Thyroid gland (tissue), 4 donors: ENCODE results near the gene C4orf51.

Source experiments
- POLR2A ChIP-seq, 2 donors: fragments of 450-650 bp; IDR thresholded peaks; one replicate each; pipeline ENCODE4 v1.6.1; 2017; ENCODE audit warnings: antibody characterized with exemption in 2 of 2, mild to moderate bottlenecking in 2 of 2, moderate library complexity in 1 of 2
- TF ChIP-seq, protein P1 (sequence below), 6 experiments: fragments of 200-600 bp in 3 of 6; fragments of 450-650 bp in 3 of 6; sonication (generic) in 3 of 6; IDR thresholded peaks; one replicate each; pipeline ENCODE4 v1.5.1; 2016 to 2019; ENCODE audit warnings: antibody characterized with exemption in 6 of 6, mild to moderate bottlenecking in 2 of 6, inconsistent platforms in 1 of 6, moderate library complexity in 1 of 6

DNA sequence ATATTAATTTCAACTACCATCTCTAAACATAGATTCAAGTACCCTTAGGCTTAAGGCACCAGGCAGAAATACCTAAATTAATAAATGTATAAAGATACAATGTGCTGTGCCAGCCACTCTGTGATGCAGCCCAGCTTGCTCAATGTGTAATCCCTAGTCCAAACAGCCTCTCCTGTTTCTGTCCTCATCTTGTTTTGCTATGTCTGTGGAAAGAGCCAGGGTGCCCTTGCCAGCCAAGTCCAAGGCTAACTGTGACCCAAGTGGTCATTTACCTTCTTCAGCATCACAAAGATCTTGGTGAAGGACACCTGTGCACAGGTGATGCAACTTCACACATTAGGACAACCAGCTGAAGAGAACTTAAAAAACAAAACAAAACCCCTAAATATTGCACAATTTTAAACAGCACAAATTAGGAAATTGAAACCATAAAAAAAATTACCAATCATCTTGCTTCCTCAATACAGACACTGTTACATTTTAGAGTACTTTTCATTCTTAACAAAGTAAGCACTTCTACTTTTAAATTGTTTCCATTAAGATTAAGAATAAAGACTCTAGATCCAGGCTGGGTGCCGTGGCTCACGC, 89.6 kb downstream of the C4orf51 start:
- no peak for TF ChIP-seq POLR2A (IDR thresholded peaks at IDR 0.05)
- TF ChIP-seq, protein P1, sequence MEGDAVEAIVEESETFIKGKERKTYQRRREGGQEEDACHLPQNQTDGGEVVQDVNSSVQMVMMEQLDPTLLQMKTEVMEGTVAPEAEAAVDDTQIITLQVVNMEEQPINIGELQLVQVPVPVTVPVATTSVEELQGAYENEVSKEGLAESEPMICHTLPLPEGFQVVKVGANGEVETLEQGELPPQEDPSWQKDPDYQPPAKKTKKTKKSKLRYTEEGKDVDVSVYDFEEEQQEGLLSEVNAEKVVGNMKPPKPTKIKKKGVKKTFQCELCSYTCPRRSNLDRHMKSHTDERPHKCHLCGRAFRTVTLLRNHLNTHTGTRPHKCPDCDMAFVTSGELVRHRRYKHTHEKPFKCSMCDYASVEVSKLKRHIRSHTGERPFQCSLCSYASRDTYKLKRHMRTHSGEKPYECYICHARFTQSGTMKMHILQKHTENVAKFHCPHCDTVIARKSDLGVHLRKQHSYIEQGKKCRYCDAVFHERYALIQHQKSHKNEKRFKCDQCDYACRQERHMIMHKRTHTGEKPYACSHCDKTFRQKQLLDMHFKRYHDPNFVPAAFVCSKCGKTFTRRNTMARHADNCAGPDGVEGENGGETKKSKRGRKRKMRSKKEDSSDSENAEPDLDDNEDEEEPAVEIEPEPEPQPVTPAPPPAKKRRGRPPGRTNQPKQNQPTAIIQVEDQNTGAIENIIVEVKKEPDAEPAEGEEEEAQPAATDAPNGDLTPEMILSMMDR (IDR thresholded peaks at IDR 0.05) = no peak
